GM18511 (cell line): ENCODE data around the gene EBI3.
"Not testable (repeated sequence)": the region's sequence is repeated elsewhere in the genome, so short reads cannot be mapped to it uniquely, and the experiment has no call there.

Source experiments
- ATAC-seq: cut with Tn5 transposase; IDR thresholded peaks from one replicate; pipeline ENCODE4 v1.9.1; 2021; ENCODE audit warnings: mild to moderate bottlenecking, moderate library complexity; ENCODE audit not compliant: unreplicated experiment

The EBI3 gene

GRCh38 chr19:4229179-4229931 lies at the start of gene EBI3:
Gene EBI3, plus strand, starts transcription at chr19:4229523. Its CDS starts 28 bp downstream, at chr19:4229551.
- ATAC-seq: peak; percentile 75

DNA sequence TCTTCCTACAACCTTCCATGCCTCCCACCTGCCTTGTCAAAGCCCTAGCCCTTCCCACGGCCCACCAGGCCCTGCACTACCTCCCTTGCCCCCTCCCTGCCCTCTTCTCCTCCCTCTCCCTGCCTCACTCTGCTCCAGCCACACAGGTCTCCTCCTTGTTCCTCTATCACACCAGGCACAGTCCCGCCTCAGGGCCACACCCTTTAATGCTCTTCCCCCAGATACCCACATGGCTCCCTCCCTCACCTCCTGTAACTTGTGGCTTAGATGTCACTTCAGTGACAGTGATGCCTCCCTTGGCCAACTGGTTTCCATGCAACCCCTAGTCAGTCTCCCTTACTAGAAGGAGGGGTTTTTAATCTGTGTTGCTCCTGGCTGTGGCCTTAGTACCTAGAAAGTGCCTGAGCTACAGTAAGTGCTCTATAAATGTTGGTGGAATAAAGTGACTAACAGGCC lies 48.2 kb upstream of the EBI3 start:
- ATAC-seq: no peak

GRCh38 chr19:4182084-4182810 lies 47.1 kb upstream of the EBI3 start, which contains the start of the genes ANKRD24 and SIRT6:
Gene ANKRD24, plus strand, starts transcription at chr19:4182689. Its CDS starts 3,737 bp downstream, at chr19:4186426.
Gene SIRT6, minus strand, starts transcription at chr19:4182563. Its CDS starts 24 bp downstream, at chr19:4182539.
- ATAC-seq: peak; percentile 73

GRCh38 chr19:4183967-4184717 lies 45.2 kb upstream of the EBI3 start:
- no peak for ATAC-seq

GRCh38 chr19:4184718-4185352 lies 44.5 kb upstream of the EBI3 start:
- ATAC-seq: no peak

- ATAC-seq: no peak
Observed at GRCh38 chr19:4185413-4186086, 43.8 kb upstream of the EBI3 start.

- no peak for ATAC-seq
Observed at GRCh38 chr19:4186087-4186993, 43.0 kb upstream of the EBI3 start.

GRCh38 chr19:4187313-4188122 lies 41.8 kb upstream of the EBI3 start:
- no peak for ATAC-seq

GRCh38 chr19:4189641-4190040 lies 39.7 kb upstream of the EBI3 start:
- no peak for ATAC-seq

DNA sequence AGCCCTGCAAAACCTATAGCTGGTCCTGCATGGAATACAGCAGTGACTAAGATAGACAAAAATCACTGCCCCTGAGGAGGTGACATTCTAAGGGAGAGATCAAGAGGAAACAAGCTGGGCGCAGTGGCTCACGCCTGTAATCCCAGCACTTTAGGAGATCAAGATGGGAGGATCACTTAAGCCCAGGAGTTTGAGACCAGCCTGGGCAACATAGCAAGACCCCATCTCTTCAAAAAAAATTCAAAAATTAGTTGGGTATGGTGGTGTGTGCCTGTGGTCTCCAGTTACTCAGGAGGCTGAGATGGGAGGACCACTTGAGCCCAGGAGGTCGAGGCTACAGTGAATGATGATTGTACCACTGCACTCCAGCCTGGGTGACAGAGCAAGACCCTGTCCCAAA lies 36.8 kb upstream of the EBI3 start:
- not testable (repeated sequence) for ATAC-seq

GRCh38 chr19:4194353-4194752 lies 35.0 kb upstream of the EBI3 start:
- no peak for ATAC-seq

- ATAC-seq: no peak
Observed at GRCh38 chr19:4196009-4196408, 33.3 kb upstream of the EBI3 start.

DNA sequence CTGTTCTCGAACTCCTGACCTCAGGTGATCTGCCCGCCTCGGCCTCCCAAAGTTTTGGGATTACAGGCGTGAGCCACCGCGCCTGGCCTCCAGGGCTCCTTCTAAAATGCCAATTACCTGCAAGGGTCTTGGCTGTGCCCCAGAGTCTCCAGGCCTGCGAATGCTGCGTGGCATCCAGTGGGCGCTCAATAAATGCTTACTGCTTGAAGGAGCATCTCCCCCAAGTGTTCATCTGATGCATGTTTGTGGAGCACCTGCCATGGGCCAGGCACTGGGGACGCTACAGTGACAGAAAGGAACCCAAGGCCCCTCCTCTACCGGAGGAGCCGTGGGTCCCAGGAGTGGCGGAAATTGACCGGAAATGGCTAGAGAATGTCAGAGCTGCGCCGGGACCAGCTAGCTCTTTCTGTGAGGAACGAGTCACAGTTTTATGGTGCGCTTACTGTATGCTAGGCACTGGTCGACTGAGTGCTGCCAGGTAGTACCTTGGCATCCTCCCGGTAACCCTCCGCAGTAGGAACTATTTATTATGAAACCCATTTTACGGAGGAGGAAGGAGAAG lies 32.7 kb upstream of the EBI3 start:
- ATAC-seq: no peak

DNA sequence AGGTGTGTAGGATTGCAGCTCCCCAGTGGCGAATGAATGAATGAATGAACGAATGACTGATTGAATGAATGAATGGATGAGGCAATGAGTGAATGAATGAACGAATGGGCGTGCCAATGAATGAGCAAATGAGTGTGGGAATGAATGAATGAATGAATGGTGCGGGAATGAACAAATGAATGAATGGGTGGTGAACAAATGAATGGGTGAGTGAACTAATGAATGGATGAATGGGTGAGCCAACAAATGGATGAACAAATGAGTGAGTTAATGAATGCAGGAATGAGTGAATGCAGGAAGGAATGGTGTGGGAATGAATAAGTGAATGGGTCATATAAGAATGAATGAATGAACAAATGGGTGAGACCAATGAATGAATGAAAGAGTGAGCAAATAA lies 32.1 kb upstream of the EBI3 start:
- ATAC-seq: no peak

DNA sequence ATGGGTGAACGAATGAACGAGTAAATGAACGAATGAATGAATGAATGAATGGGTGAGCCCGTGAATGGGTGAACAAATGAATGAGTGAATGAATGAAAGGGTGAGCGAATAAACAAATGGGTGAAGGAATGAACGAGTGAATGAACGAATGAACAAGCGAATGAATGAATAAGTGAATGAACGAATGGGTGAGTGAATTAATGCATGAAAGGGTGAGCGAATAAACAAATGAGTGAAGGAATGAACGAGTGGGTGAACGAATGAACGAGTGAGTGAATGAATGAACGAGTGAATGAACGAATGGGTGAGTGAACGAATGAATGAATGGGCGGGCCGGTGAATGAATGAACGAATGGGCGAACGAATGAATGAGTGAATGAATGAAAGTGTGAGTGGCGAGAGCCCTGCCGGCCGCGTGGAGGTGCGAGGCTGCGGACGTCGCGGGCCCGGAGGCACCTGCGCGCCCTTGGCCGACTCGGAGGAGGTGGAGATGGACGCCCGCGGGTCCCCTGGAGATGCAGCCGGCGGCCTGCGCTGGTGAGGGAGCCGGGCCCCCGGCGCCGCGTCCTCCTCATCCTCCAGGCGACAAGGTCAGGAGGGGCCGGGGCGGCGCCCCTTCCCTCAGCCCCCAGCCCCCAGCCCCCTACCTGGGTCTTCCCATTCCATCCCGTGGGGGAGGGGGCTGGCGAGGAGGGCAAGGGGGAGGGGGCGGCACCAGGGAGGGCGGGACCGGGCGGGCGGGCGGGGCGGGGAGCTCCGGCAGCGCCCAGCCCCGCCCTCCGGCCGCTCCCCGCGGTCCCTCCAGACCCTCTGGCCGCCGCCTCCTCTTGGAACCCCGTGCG lies 31.5 kb upstream of the EBI3 start:
- ATAC-seq: no peak

DNA sequence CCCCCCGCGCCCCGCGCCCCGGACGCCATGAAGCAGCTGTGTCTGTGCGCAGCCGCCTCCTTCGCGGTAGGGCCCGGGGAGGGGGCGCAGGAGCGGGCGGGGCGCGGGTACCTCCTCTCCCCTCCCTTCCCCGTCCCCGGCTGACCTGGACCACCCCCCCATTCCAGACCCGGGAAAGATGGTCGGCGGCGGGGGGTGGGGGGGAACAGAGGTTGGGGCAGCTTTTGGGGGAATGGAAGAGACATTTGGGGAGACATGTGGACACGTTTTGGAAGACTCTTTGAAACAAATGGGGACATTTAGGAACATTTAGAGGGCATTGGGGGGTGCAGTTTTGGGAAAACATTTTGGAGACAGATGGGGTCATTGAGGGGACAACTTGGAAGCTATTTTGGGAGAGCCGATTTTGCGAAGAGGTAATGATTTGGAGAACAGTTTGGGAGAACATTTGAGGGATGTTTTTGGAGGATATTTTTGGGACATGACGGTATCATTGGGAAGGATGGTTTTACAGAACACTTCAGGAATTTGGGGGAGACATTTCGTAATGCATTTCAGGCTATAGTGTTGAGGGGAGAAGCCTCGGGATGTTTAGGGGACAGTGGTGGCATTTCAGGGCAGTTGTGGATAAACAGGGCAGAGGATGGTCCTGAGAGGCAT lies 30.7 kb upstream of the EBI3 start:
- no peak for ATAC-seq
